Fibroblast of the aortic adventitia (primary cell): ENCODE results near the gene GRPR. TPM values are rescaled to one million over a fixed set of nuclear protein-coding genes. Genes with fewer than 3 reads are reported as not detected.

Experiments
- DNase-seq: peaks from one replicate; pipeline ENCODE4 v3.0.0-alpha.2; 2010; ENCODE audit warnings: low read depth
- H3K4me3 ChIP-seq: 2 replicates; pipeline ENCODE4 v1.5.1; 2011; ENCODE audit warnings: low read depth, mild to moderate bottlenecking, control low read depth, low read length, moderate library complexity
- CTCF ChIP-seq: IDR thresholded peaks from 2 replicates; pipeline ENCODE4 v1.5.1; 2011; ENCODE audit warnings: mild to moderate bottlenecking, low read length, control low read depth, inconsistent platforms; ENCODE audit not compliant: insufficient read depth
- total RNA-seq: library from RNA; depleted of rRNA; stranded (reverse); fragments of >200 nt; gene quantifications from 2 replicates; pipeline ENCODE4 v1.2.3, GENCODE V29; 2012; ENCODE audit warnings: low replicate concordance

The GRPR gene
- total RNA-seq = not detected in 2 replicates

- no peak within 1 kb of the TSS for H3K4me3 ChIP-seq
- peak; percentile 89 for TF ChIP-seq CTCF
- DNase-seq = peak; percentile 85
Observed at GRCh38 chrX:16123222-16123786, at the start of gene GRPR. GRPR (plus strand) TSS chrX:16123565; CDS start chrX:16123954, 389 bp downstream.

DNA sequence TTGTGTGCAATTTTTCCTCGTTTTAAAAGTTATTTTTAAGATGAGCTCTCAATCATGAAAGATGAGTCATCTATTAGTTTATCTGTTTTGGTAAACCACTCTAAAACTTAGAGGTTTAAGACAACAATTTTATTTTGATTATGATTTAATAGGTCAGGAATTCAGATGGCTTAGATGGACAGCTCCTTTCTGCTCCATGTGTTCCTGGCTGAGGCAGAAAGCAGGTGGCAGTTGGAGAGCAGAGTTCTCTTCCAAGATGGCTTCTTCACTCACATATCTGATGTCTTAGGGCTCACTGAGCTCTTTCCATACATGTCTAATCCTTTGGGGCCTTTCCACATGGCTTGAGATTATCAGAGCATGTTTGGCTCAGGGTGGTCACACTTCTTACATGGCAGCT lies 48.3 kb upstream of the GRPR start:
- DNase-seq = no peak
- H3K4me3 ChIP-seq = no peak overlapping the region
- TF ChIP-seq CTCF = no peak

DNA sequence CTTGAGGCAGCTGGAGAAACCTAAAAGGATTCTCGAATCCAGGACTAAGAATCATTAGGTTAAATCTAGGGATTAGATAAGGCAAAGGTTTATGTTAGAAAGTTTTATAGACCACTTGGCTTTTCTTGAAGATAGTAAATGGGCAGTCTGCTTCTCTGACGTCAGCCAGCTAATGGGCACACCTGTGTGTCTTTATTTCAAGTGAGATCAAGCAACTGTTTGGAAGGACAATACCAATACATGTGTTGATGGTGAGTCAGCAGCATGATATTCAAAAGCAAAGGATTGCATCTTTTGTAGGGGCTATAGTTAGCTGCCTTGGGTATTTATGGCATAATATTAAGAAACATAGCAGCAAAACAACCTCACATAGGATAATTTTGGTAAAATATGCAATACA lies 46.5 kb upstream of the GRPR start:
- DNase-seq = no peak
- TF ChIP-seq CTCF = no peak
- no peak overlapping the region for H3K4me3 ChIP-seq

DNA sequence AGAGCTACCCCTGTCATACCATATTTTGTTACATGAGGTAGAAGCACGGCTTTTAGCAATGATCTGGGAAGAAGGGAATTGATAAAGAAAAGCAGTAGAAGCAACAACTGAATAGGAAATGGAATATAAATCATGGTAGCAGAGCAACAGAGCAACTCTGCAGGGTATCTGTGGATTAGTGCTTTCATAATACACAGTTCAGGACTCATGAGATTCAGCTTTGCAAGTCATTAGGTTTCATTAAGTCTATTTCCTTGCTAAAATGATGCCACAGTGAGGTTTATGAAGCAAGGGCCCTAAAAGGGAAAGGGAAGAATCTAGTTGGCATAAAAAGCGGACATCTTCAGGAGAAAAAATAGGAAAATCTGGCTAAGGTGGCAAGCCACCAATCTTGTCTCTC lies 45.6 kb upstream of the GRPR start:
- no peak for TF ChIP-seq CTCF
- H3K4me3 ChIP-seq = no peak overlapping the region
- no peak for DNase-seq

GRCh38 chrX:16081357-16081756 lies 42.0 kb upstream of the GRPR start:
- no peak overlapping the region for H3K4me3 ChIP-seq
- no peak for TF ChIP-seq CTCF
- no peak for DNase-seq

- DNase-seq = no peak
- TF ChIP-seq CTCF = no peak
- no peak overlapping the region for H3K4me3 ChIP-seq
Observed at GRCh38 chrX:16082470-16083085, 40.8 kb upstream of the GRPR start.

GRCh38 chrX:16087076-16087475 lies 36.3 kb upstream of the GRPR start:
- peak; percentile 1 for DNase-seq
- TF ChIP-seq CTCF = no peak

More at GRCh38 chrX:16087076-16087475, 36.3 kb upstream of the GRPR start:
- no peak overlapping the region for H3K4me3 ChIP-seq
